SK-N-SH (cell line): ENCODE measurements around the gene ASCC1. TPM values are rescaled to one million over a fixed set of nuclear protein-coding genes. Genes with fewer than 3 reads are reported as not detected.

Experiments used
- CTCF ChIA-PET: fragments of 300-600, 350-600 bp; formaldehyde crosslinking; extraction: SDS; loops from one replicate; lab custom pipeline; 2021; lab: Yijun Ruan, JAX
- POLR2A ChIA-PET: fragments of 350-600 bp; sonication (Branson Sonifier 250); formaldehyde crosslinking; extraction: SDS; loops from one replicate; lab custom pipeline; 2020; ENCODE audit warnings: antibody characterized with exemption, inconsistent platforms; lab: Yijun Ruan, JAX
- DNase-seq: peaks from one replicate; pipeline ENCODE4 v3.0.0; 2012
- H2AFZ ChIP-seq: fragments of 200-600 bp; sonication (generic); 2 replicates; pipeline ENCODE4 v1.8.1; 2016; ENCODE audit warnings: antibody characterized with exemption, mild to moderate bottlenecking, low read depth
- H3F3A ChIP-seq: fragments of 200-600 bp; sonication (generic); replicated peaks from 2 replicates; pipeline ENCODE3; 2016; ENCODE audit warnings: antibody characterized with exemption, mild to moderate bottlenecking; ENCODE audit not compliant: insufficient read depth
- H3K27ac ChIP-seq, 2 experiments: fragments of 200-500 bp in 1 of 2; fragments of 200-600 bp in 1 of 2; sonication (Bioruptor generic) in 1 of 2; sonication (generic), shearing (Covaris generic) in 1 of 2; 2 replicates each; pipeline versions ENCODE4 v1.5.1 to v1.6.1; 2014 to 2016; ENCODE audit warnings: low read depth in 2 of 2, inconsistent platforms in 1 of 2, low read length in 1 of 2, mild to moderate bottlenecking in 1 of 2, mixed read lengths in 1 of 2
- H3K27me3 ChIP-seq: fragments of 200-600 bp; sonication (generic), shearing (Covaris generic); 2 replicates; pipeline ENCODE4 v1.6.1; 2016; ENCODE audit warnings: mixed run types; ENCODE audit not compliant: insufficient read depth
- H3K36me3 ChIP-seq, 2 experiments: fragments of 200-500 bp in 1 of 2; fragments of 200-600 bp in 1 of 2; sonication (Bioruptor generic) in 1 of 2; sonication (generic) in 1 of 2; replicated peaks in 1 of 2; 2 replicates each; pipeline versions ENCODE3 to v1.5.1; 2014 to 2016; ENCODE audit warnings: low read length in 1 of 2, mild to moderate bottlenecking in 1 of 2; ENCODE audit not compliant: insufficient read depth in 2 of 2, control insufficient read depth in 1 of 2
- H3K4me1 ChIP-seq, 2 experiments: fragments of 200-500 bp in 1 of 2; fragments of 200-600 bp in 1 of 2; sonication (Bioruptor generic) in 1 of 2; sonication (generic), shearing (Covaris generic) in 1 of 2; 2 replicates each; pipeline versions ENCODE4 v1.5.1 to v1.6.1; 2014 to 2016; ENCODE audit warnings: low read depth in 1 of 2, low read length in 1 of 2, mixed run types in 1 of 2; ENCODE audit not compliant: insufficient read depth in 2 of 2, control insufficient read depth in 1 of 2
- H3K4me2 ChIP-seq: fragments of 200-600 bp; sonication (generic), shearing (Covaris generic); 2 replicates; pipeline ENCODE4 v1.6.1; 2017; ENCODE audit warnings: mixed run types
- H3K4me3 ChIP-seq, 2 experiments: fragments of 200-500 bp in 1 of 2; fragments of 200-600 bp in 1 of 2; sonication (Bioruptor generic) in 1 of 2; sonication (generic), shearing (Covaris generic) in 1 of 2; 2 replicates each; pipeline versions ENCODE4 v1.5.1 to v1.8.1; 2014 to 2016; ENCODE audit warnings: low read depth in 2 of 2, inconsistent platforms in 1 of 2, low read length in 1 of 2, mild to moderate bottlenecking in 1 of 2, mixed read lengths in 1 of 2, moderate library complexity in 1 of 2
- H3K79me2 ChIP-seq: fragments of 200-600 bp; sonication (generic); 2 replicates; pipeline ENCODE4 v1.8.1; 2017; ENCODE audit warnings: mild to moderate bottlenecking; ENCODE audit not compliant: insufficient read depth
- H3K9ac ChIP-seq: fragments of 200-600 bp; sonication (generic); 2 replicates; pipeline ENCODE4 v1.6.1; 2017; ENCODE audit warnings: mixed run types
- H3K9me2 ChIP-seq: fragments of 200-600 bp; sonication (generic); 2 replicates; pipeline ENCODE4 v1.6.1; 2017; ENCODE audit warnings: mixed run types
- H3K9me3 ChIP-seq: fragments of 200-600 bp; sonication (generic); 2 replicates; pipeline ENCODE4 v1.6.1; 2017; ENCODE audit warnings: mixed run types, mild to moderate bottlenecking, moderate library complexity
- H4K20me1 ChIP-seq: fragments of 200-600 bp; sonication (generic); 2 replicates; pipeline ENCODE4 v1.6.1; 2017; ENCODE audit warnings: mild to moderate bottlenecking, mixed run types; ENCODE audit not compliant: insufficient read depth
- ELF1 ChIP-seq: IDR thresholded peaks from 2 replicates; pipeline ENCODE4 v1.4.0; 2012
- EP300 ChIP-seq, 2 experiments: IDR thresholded peaks; 2 replicates each; pipeline versions ENCODE4 v1.4.0 to v1.6.1; 2012; ENCODE audit warnings: borderline replicate concordance in 1 of 2, low read depth in 1 of 2, low read length in 1 of 2
- JUND ChIP-seq: IDR thresholded peaks from 2 replicates; pipeline ENCODE4 v1.4.0; 2012
- RCOR1 ChIP-seq: fragments of 150-350 bp; IDR thresholded peaks from 2 replicates; pipeline ENCODE4 v1.6.1; 2017; ENCODE audit warnings: antibody characterized with exemption, low read length
- TAF1 ChIP-seq: IDR thresholded peaks from 2 replicates; pipeline ENCODE4 v1.6.1; 2012; ENCODE audit warnings: low read depth, mild to moderate bottlenecking, low read length, moderate library complexity, borderline replicate concordance
- TCF12 ChIP-seq: IDR thresholded peaks from 2 replicates; pipeline ENCODE4 v1.4.0; 2012
- TEAD4 ChIP-seq: IDR thresholded peaks from 2 replicates; pipeline ENCODE4 v1.4.0; 2012; ENCODE audit warnings: mild to moderate bottlenecking, borderline replicate concordance; ENCODE audit not compliant: insufficient read depth
- YY1 ChIP-seq: IDR thresholded peaks from 2 replicates; pipeline ENCODE4 v1.4.0; 2012; ENCODE audit warnings: low read depth, mild to moderate bottlenecking
- WGBS: methylation state at CpG from one replicate; pipeline ENCODE4 v1.1.6; 2017; ENCODE audit warnings: low lambda C conversion rate; 5-methylcytosine and 5-hydroxymethylcytosine counted together
- polyA plus RNA-seq, 3 experiments: library from polyadenylated mRNA; depleted of rRNA; stranded (reverse); fragments of >200 nt; gene quantifications; 2 replicates each; pipeline ENCODE4 v1.2.3, GENCODE V29; 2012
- TF ChIP-seq, protein P1 (sequence below): IDR thresholded peaks from 2 replicates; pipeline ENCODE4 v1.4.0; 2012; ENCODE audit warnings: low read depth, borderline replicate concordance
- TF ChIP-seq, protein P2 (sequence below): IDR thresholded peaks from 2 replicates; pipeline ENCODE4; 2012
- TF ChIP-seq, protein P3 (sequence below): fragments of 150-350 bp; IDR thresholded peaks from 2 replicates; pipeline ENCODE4 v1.6.1; 2016; ENCODE audit warnings: mild to moderate bottlenecking, low read depth, low read length

ASCC1 gene
- polyA plus RNA-seq, 1 of the 3 experiments (the other 2 are of a cell fraction), result 15.0 TPM

DNA sequence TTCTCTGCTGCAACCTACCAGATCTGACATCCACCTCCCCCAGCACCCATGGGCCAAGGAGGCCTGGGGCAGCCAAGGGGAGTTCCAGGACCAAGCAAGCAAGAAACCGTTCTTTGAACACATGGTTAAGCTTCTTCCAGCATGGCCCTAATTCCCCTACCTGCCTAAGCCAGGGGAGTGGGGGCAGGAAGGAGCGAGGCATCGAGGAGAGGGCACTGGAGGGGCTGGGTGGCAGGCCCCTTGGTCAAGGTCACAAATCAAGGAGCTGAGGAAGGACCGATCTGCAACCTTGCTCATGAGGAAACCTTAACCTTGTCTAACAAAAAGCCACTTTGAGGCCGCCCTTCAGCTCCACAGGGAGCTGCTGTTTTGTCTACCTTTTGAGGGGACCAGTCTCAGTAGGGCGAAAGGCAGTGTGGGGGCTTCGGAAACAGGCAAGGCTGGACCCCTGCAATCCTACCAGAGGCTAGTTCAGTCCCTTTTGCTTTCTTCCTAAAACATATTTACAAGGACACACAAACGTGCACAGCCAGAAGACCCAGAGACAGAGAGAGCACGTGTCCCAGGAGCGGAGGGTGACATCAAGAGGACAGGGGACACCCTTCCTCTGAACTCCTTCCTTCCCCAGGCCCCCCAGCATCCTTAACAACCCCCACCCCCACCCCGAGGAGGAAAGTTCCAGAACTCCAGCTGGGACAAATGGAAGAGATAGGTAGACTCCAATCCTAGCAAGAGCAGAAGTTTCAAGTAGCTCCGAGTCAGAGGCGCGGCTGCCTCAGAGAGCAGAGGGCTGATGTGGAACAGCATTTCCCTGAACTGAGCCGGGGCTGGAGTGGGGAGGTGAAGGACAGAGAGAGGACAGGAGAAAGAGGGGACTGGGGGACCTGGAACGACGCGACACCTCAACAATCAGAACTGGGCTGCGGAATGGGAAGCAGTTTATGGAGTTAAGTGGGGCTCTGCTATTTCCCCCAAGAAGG, 155.9 kb downstream of the ASCC1 start:
- Histone ChIP-seq H4K20me1 (no peaks in the 10 kb centered on the region), H3K27ac (no peak overlapping the region), H3K4me3 (no peak overlapping the region), H3K4me1 (peaks cover 0 to 3% of the 10 kb centered on the region in 2 experiments; a peak in 1 of 4 replicates), H3K4me2 (no peak overlapping the region), H3K79me2 (no peaks in the 10 kb centered on the region), H3K9me2 (no peaks in the 10 kb centered on the region), H2AFZ (no peak overlapping the region), H3F3A (no peaks in the 10 kb centered on the region), H3K9ac (no peak overlapping the region), H3K36me3 (no peaks in the 10 kb centered on the region), H3K27me3 (no peaks in the 10 kb centered on the region), H3K9me3 (no peaks in the 10 kb centered on the region)
- TF ChIP-seq RCOR1, result no peak
- no peak for TF ChIP-seq TEAD4
- no peak for TF ChIP-seq JUND
- POLR2A ChIA-PET, result no interaction called here
- DNase-seq, result no peak
- WGBS, result 71% methylated on average over 18 of the region's 19 CpGs
- CTCF ChIA-PET, result interaction anchor here (1.2 to 4.4 kb wide), 6 partner anchors 8 to 279 kb away, joined by 3 to 37 read pairs (median 4); no protein-coding TSS in a partner anchor

DNA sequence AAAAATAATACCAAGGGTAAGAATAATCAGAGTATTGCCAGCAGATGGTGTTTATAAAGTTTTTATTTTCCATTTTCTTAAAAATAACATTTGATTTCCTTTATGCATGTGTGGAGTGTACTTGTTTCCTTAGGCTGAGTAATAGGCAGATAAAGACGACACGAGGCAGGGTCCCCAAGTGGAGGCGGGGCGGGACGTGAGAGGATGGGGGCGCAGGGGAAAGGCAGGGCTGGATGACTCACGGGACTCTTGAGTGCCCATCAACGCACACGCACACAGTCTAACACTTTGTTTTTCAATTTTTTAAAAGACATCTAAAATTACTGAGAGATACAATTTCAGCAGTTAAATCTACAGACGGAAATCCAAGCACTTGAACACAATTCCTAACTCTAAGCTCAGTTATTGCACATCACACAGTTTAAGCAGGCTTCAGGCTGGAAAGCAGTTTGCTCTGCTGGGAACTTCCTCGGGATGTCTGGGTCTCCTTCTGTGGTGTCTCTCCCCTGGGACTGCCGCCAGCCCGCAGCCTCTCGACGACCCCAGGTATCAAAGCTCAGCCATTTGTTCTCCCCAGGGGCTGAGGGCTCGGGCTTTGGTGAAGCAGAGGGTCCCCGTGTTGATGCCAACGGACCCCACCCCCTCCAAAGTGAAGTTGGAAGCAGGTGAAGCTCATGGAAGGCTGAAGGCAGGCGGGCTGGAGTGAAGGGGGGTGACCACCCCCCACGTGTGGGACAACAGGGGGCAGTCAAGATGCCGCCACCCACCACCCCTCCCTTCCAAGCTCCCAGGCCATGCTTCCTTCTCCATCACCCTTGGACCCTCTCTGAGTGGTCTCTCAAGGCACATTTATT, 156.9 kb downstream of the ASCC1 start:
- no peak for DNase-seq
- Histone ChIP-seq H3K79me2 (no peaks in the 10 kb centered on the region), H3K9me3 (no peaks in the 10 kb centered on the region), H4K20me1 (no peaks in the 10 kb centered on the region), H3K9me2 (no peaks in the 10 kb centered on the region), H3K4me2 (no peak overlapping the region), H3K9ac (no peak overlapping the region), H3K4me1 (peaks cover 0 to 3% of the 10 kb centered on the region in 2 experiments; a peak in 1 of 4 replicates), H2AFZ (no peak overlapping the region), H3K4me3 (no peak overlapping the region), H3K27ac (no peak overlapping the region), H3F3A (no peaks in the 10 kb centered on the region), H3K27me3 (no peaks in the 10 kb centered on the region), H3K36me3 (no peaks in the 10 kb centered on the region)
- ChIA-PET CTCF (interaction anchor here (1.2 to 4.4 kb wide), 6 partner anchors 9 to 280 kb away, joined by 3 to 37 read pairs (median 4); no protein-coding TSS in a partner anchor), POLR2A (no interaction called here)
- 79% methylated on average over 19 of the region's 21 CpGs for WGBS
- TF ChIP-seq, protein P1, sequence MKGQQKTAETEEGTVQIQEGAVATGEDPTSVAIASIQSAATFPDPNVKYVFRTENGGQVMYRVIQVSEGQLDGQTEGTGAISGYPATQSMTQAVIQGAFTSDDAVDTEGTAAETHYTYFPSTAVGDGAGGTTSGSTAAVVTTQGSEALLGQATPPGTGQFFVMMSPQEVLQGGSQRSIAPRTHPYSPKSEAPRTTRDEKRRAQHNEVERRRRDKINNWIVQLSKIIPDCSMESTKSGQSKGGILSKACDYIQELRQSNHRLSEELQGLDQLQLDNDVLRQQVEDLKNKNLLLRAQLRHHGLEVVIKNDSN, result no peak
- TF ChIP-seq, protein P2, sequence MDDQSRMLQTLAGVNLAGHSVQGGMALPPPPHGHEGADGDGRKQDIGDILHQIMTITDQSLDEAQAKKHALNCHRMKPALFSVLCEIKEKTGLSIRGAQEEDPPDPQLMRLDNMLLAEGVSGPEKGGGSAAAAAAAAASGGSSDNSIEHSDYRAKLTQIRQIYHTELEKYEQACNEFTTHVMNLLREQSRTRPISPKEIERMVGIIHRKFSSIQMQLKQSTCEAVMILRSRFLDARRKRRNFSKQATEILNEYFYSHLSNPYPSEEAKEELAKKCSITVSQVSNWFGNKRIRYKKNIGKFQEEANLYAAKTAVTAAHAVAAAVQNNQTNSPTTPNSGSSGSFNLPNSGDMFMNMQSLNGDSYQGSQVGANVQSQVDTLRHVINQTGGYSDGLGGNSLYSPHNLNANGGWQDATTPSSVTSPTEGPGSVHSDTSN, result no peak
- no peak for TF ChIP-seq TAF1
- no peak for TF ChIP-seq YY1
- TF ChIP-seq, protein P3, sequence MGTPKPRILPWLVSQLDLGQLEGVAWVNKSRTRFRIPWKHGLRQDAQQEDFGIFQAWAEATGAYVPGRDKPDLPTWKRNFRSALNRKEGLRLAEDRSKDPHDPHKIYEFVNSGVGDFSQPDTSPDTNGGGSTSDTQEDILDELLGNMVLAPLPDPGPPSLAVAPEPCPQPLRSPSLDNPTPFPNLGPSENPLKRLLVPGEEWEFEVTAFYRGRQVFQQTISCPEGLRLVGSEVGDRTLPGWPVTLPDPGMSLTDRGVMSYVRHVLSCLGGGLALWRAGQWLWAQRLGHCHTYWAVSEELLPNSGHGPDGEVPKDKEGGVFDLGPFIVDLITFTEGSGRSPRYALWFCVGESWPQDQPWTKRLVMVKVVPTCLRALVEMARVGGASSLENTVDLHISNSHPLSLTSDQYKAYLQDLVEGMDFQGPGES, result no peak
- TF ChIP-seq RCOR1, result no peak
- no peak for TF ChIP-seq EP300 (IDR thresholded peaks at IDR 0.05; ENCODE audit: borderline replicate concordance in 1 of 2, low read depth in 1 of 2, low read length in 1 of 2)
- no peak for TF ChIP-seq ELF1
- TF ChIP-seq TCF12, result no peak
